ENCODE data around the gene FXYD1. TPM values are rescaled to one million over a fixed set of nuclear protein-coding genes. Genes with fewer than 3 reads are reported as not detected.
A peak's percentile ranks its signal among the peaks of the same experiment; 100 is the strongest.

Gene FXYD1
- total and polyA plus RNA-seq, 7 donors = 210 to 860 (median 542) TPM

GRCh38 chr19:35154525-35155406 is 16.1 kb downstream of the FXYD1 start, which contains the start of gene FXYD5:
Gene FXYD5 (plus strand): TSS chr19:35154735. CDS start chr19:35155551, 816 bp downstream.
- intact Hi-C loops (cut with DNase I) = no loop called here
- Histone ChIP-seq H3K4me3 (peak within 1 kb of the TSS; percentile 63), H3K36me3 (ENCODE audit: insufficient read depth in 1 of 2, low read depth in 1 of 2) (peaks cover 0 to 14% of the 10 kb centered on the region in 2 donors), H3K9me3 (no peaks in the 10 kb centered on the region), H3K27me3 (ENCODE audit: insufficient read depth in 3 of 3, low read length in 2 of 3) (peaks cover 0 to 41% (median 20%) of the 10 kb centered on the region in 3 donors), H3K27ac (peak within 1 kb of the TSS; percentile 36), H3K4me1 (no peaks in the 10 kb centered on the region)
- peak; percentile 59 to 79 (median 62) for ATAC-seq
- 1% methylated on average over 45 to 49 of the region's 49 CpGs for WGBS, 3 donors
- no peak for TF ChIP-seq CTCF (IDR thresholded peaks at IDR 0.05)
- DNase-seq = peak; percentile 74

GRCh38 chr19:35155441-35155840 is 16.8 kb downstream of the FXYD1 start:
- Histone ChIP-seq H3K36me3 (ENCODE audit: insufficient read depth in 1 of 2, low read depth in 1 of 2) (peaks cover 0 to 14% of the 10 kb centered on the region in 2 donors), H3K4me1 (no peaks in the 10 kb centered on the region), H3K27me3 (ENCODE audit: insufficient read depth in 3 of 3, low read length in 2 of 3) (peaks cover 0 to 41% (median 20%) of the 10 kb centered on the region in 3 donors), H3K4me3 (peak overlapping the region; percentile 63), H3K9me3 (no peaks in the 10 kb centered on the region), H3K27ac (no peak overlapping the region)
- no peak for TF ChIP-seq CTCF (IDR thresholded peaks at IDR 0.05)
- 9 to 12% (median 11%) methylated on average over 17 of the region's 17 CpGs for WGBS, 3 donors
- DNase-seq (no peak), ATAC-seq (peak in 1 of 4 donors; percentile 6)
- intact Hi-C loops (cut with DNase I) = no loop called here

- no peak for TF ChIP-seq CTCF (IDR thresholded peaks at IDR 0.05)
- peaks cover 0 to 39% (median 20%) of the 10 kb centered on the region in 3 donors for H3K27me3 ChIP-seq (ENCODE audit: insufficient read depth in 3 of 3, low read length in 2 of 3)
- H3K4me1 ChIP-seq = no peaks in the 10 kb centered on the region
- DNase-seq = no peak
- peaks cover 0 to 14% of the 10 kb centered on the region in 2 donors for H3K36me3 ChIP-seq (ENCODE audit: insufficient read depth in 1 of 2, low read depth in 1 of 2)
- H3K27ac ChIP-seq = no peak overlapping the region
- no peaks in the 10 kb centered on the region for H3K9me3 ChIP-seq
- ATAC-seq = no peak
- intact Hi-C loops (cut with DNase I) = no loop called here
- peak overlapping the region; percentile 63 for H3K4me3 ChIP-seq
- WGBS, 3 donors = 77 to 91% (median 78%) methylated on average over 6 of the region's 6 CpGs
Observed at GRCh38 chr19:35155981-35156672, 17.5 kb downstream of the FXYD1 start.

GRCh38 chr19:35156673-35157014 is 18.0 kb downstream of the FXYD1 start:
- H3K27me3 ChIP-seq (ENCODE audit: insufficient read depth in 3 of 3, low read length in 2 of 3) = peaks cover 0 to 37% (median 20%) of the 10 kb centered on the region in 3 donors
- intact Hi-C loops (cut with DNase I) = no loop called here

More at GRCh38 chr19:35156673-35157014, 18.0 kb downstream of the FXYD1 start:
- DNase-seq (no peak), ATAC-seq (no peak)
- H3K9me3 ChIP-seq = no peaks in the 10 kb centered on the region
- no peak overlapping the region for H3K4me3 ChIP-seq
- 50 to 64% (median 60%) methylated on average over 7 of the region's 7 CpGs for WGBS, 3 donors
- no peak overlapping the region for H3K27ac ChIP-seq
- TF ChIP-seq CTCF (IDR thresholded peaks at IDR 0.05) = no peak
- peaks cover 0 to 14% of the 10 kb centered on the region in 2 donors for H3K36me3 ChIP-seq (ENCODE audit: insufficient read depth in 1 of 2, low read depth in 1 of 2)
- no peaks in the 10 kb centered on the region for H3K4me1 ChIP-seq
